ENCODE results near the gene PTBP3. TPM values are rescaled to one million over a fixed set of nuclear protein-coding genes. Genes with fewer than 3 reads are reported as not detected.
"Not testable (repeated sequence)": the region's sequence is repeated elsewhere in the genome, so short reads cannot be mapped to it uniquely, and the experiment has no call there.

Gene PTBP3
- polyA plus RNA-seq, 12 donors, result 14.7 to 38.2 (median 20.2) TPM; not detected in 1

- DNase-seq, result no peak
Observed at GRCh38 chr9:112212926-112213325, 120.5 kb downstream of the PTBP3 start.

- DNase-seq, result no peak
Observed at GRCh38 chr9:112207451-112207850, 126.0 kb downstream of the PTBP3 start.

GRCh38 chr9:112203536-112203935 is 129.9 kb downstream of the PTBP3 start:
- no peak for DNase-seq

GRCh38 chr9:112200711-112201110 is 132.7 kb downstream of the PTBP3 start:
- no peak for DNase-seq

GRCh38 chr9:112198646-112199045 is 134.8 kb downstream of the PTBP3 start:
- DNase-seq, result no peak

GRCh38 chr9:112194969-112195431 is 138.4 kb downstream of the PTBP3 start:
- DNase-seq, result no peak

- DNase-seq, result no peak
Observed at GRCh38 chr9:112193572-112194288, 139.7 kb downstream of the PTBP3 start.

- not testable (repeated sequence) for DNase-seq
Observed at GRCh38 chr9:112190320-112190719, 143.1 kb downstream of the PTBP3 start.

GRCh38 chr9:112188884-112189283 is 144.5 kb downstream of the PTBP3 start:
- DNase-seq, result no peak

- no peak for DNase-seq
Observed at GRCh38 chr9:112187404-112187803, 146.0 kb downstream of the PTBP3 start.

- DNase-seq, result no peak
Observed at GRCh38 chr9:112186695-112187094, 146.7 kb downstream of the PTBP3 start.

- no peak for DNase-seq
Observed at GRCh38 chr9:112184946-112185345, 148.5 kb downstream of the PTBP3 start.

GRCh38 chr9:112184221-112184620 is 149.2 kb downstream of the PTBP3 start:
- no peak for DNase-seq

- DNase-seq, result no peak
Observed at GRCh38 chr9:112180387-112180881, 153.0 kb downstream of the PTBP3 start.

GRCh38 chr9:112179816-112180215 is 153.6 kb downstream of the PTBP3 start:
- DNase-seq, result no peak

- DNase-seq, result no peak
Observed at GRCh38 chr9:112176524-112176923, 156.9 kb downstream of the PTBP3 start.

GRCh38 chr9:112175796-112176315 is 157.6 kb downstream of the PTBP3 start:
- no peak for DNase-seq

GRCh38 chr9:112174965-112175795 is 158.2 kb downstream of the PTBP3 start, which contains the start of gene SUSD1:
SUSD1 (minus strand) TSS chr9:112175297; CDS start chr9:112175235, 62 bp downstream.
- no peak for DNase-seq

GRCh38 chr9:112174222-112174964 is 159.0 kb downstream of the PTBP3 start:
- DNase-seq, result no peak

- DNase-seq, result no peak
Observed at GRCh38 chr9:112173489-112174221, 159.8 kb downstream of the PTBP3 start.

GRCh38 chr9:112170968-112171367 is 162.5 kb downstream of the PTBP3 start:
- DNase-seq, result no peak
